T-cell (primary cell): ENCODE data around the gene ZBTB7A. TPM values are rescaled to one million over a fixed set of nuclear protein-coding genes. Genes with fewer than 3 reads are reported as not detected.

Source experiments
- ATAC-seq, 4 experiments: fragments of 200-7000 bp in 3 of 4; fragments of 150-1000 bp in 1 of 4; cut with Tn5 transposase; replicated peaks in 1 of 4; 1 replicate in 3 of 4; 2 replicates in 1 of 4; pipeline ENCODE4 v1.10.0; 2021; ENCODE audit warnings: moderate library complexity in 3 of 4, mild to moderate bottlenecking in 2 of 4, moderate number of reproducible peaks in 1 of 4
- CTCF ChIA-PET, 2 donors: fragments of 300-600 bp; sonication (Branson Sonifier 250); formaldehyde crosslinking; loops; one replicate each; lab custom pipeline; 2022; ENCODE audit warnings: antibody characterized with exemption in 2 of 2; lab: Charles Lee
- POLR2A ChIA-PET, 2 donors: fragments of 300-600 bp; sonication (Branson Sonifier 250); formaldehyde crosslinking; loops; one replicate each; lab custom pipeline; 2022; ENCODE audit warnings: antibody characterized with exemption in 2 of 2; lab: Charles Lee
- DNase-seq, 35 experiments: peaks; one replicate each; pipeline versions ENCODE4 v3.0.0 to v3.0.0-alpha.2; 2013 to 2023
- H3K27ac ChIP-seq: one replicate; pipeline ENCODE4 v1.5.1; 2013; ENCODE audit warnings: low read length
- H3K27me3 ChIP-seq, 2 experiments: replicated peaks in 1 of 2; 1 replicate in 1 of 2; 2 replicates in 1 of 2; pipeline versions ENCODE4 v1.6.1 to v1.7.0; 2013; ENCODE audit warnings: low read length in 1 of 2, mixed read lengths in 1 of 2; ENCODE audit not compliant: control insufficient read depth in 2 of 2, insufficient read depth in 2 of 2; ENCODE audit errors: extremely low read depth in 1 of 2
- H3K36me3 ChIP-seq, 2 donors: 1 replicate in 1 of 2; 2 replicates in 1 of 2; pipeline versions ENCODE4 v1.6.1 to v1.7.0; 2013; ENCODE audit warnings: low read length in 1 of 2; ENCODE audit not compliant: control insufficient read depth in 2 of 2, insufficient read depth in 1 of 2; ENCODE audit errors: extremely low read depth in 1 of 2
- H3K4me1 ChIP-seq, 2 experiments: 1 replicate in 1 of 2; 2 replicates in 1 of 2; pipeline versions ENCODE4 v1.6.1 to v1.7.0; 2013; ENCODE audit warnings: low read length in 2 of 2, mixed read lengths in 1 of 2; ENCODE audit not compliant: insufficient read depth in 2 of 2, control insufficient read depth in 1 of 2; ENCODE audit errors: extremely low read depth in 1 of 2
- H3K4me3 ChIP-seq, 2 donors: 1 replicate in 1 of 2; 2 replicates in 1 of 2; pipeline versions ENCODE4 v1.5.1 to v1.7.0; 2013; ENCODE audit warnings: mild to moderate bottlenecking in 2 of 2, low read length in 1 of 2, moderate library complexity in 1 of 2; ENCODE audit not compliant: control insufficient read depth in 1 of 2; ENCODE audit errors: extremely low read depth in 1 of 2
- H3K9me3 ChIP-seq: 2 replicates; pipeline ENCODE4 v1.7.0; 2013
- H3K27ac Mint-ChIP-seq, 2 donors: one replicate each; pipeline ENCODE4 v1.8.0; 2020 to 2021; ENCODE audit warnings: mild to moderate bottlenecking in 2 of 2, mixed read lengths in 2 of 2
- H3K27me3 Mint-ChIP-seq, 2 donors: one replicate each; pipeline ENCODE4 v1.8.0; 2021 to 2022; ENCODE audit warnings: mixed read lengths in 2 of 2
- H3K36me3 Mint-ChIP-seq: one replicate; pipeline ENCODE4 v1.8.0; 2021; ENCODE audit warnings: mixed read lengths
- H3K4me1 Mint-ChIP-seq, 3 donors: one replicate each; pipeline ENCODE4 v1.8.0; 2020 to 2022; ENCODE audit warnings: mixed read lengths in 3 of 3, mild to moderate bottlenecking in 1 of 3
- H3K4me3 Mint-ChIP-seq, 3 donors: one replicate each; pipeline ENCODE4 v1.8.0; 2020 to 2022; ENCODE audit warnings: mild to moderate bottlenecking in 3 of 3, mixed read lengths in 3 of 3, moderate library complexity in 3 of 3
- H3K9me3 Mint-ChIP-seq, 3 donors: one replicate each; pipeline ENCODE4 v1.8.0; 2020 to 2022; ENCODE audit warnings: mixed read lengths in 3 of 3
- WGBS: methylation state at CpG from one replicate; pipeline ENCODE4 v1.1.5; 2013; ENCODE audit warnings: missing lambda C conversion rate; ENCODE audit not compliant: insufficient coverage; 5-methylcytosine and 5-hydroxymethylcytosine counted together
- total RNA-seq, 35 experiments: library from RNA in 6 of 35; stranded (reverse) in 6 of 35; fragments of 120-200 nt in 1 of 35; gene quantifications; one replicate each; pipeline versions ENCODE4 v1.2.1 to v1.2.4 and lab custom pipeline; 2013 to 2026

ZBTB7A gene
- total RNA-seq, 5 donors from 2014 or later (not counting 1 experiment from before 2014, with no cell fraction given) = 43.6 to 85.7 (median 81.8) TPM

DNA sequence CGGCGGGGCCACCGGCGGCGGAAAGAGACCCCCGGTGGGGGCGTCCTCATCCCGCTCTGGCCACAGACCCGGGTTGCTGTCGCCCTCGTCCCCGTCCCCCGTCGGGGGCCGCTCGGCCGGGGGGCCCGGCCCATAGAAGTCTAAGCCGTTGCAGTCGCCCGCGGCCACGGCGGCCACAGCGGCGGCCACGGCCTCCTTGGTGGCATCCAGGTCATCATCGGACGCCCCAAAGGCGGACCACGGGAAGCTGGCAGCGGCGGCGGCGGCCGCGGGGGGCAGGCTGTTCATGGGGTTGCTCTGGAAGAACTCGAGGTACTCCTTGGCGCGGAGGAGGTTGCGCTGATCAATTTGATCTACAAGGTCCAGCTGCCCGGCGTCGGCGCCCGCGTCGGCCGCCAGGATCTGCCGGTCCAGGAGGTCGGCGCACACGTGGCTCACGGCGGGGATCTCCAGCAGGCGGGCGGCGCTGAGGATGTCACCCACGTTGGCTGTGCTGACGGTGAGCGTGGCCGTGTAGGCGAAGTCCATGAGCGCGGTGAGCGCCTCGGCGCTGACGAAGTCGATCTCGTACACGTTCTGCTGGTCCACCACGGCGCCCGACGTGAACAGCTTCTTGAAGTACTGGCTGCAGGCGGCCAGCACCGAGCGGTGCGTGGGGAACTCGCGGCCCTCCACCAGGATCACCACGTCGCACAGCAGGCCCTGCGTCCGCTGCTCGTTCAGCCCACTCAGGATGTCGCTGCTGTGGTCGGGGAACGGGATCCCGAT is 12.1 kb downstream of the ZBTB7A start:
- Mint-ChIP-seq H3K4me1 (peaks cover 39 to 49% (median 43%) of the 10 kb centered on the region in 3 donors), H3K27ac (no peak overlapping the region), H3K4me3 (no peak overlapping the region), H3K27me3 (no peaks in the 10 kb centered on the region), H3K36me3 (peaks cover 33% of the 10 kb centered on the region), H3K9me3 (no peaks in the 10 kb centered on the region)
- ATAC-seq = no peak
- Histone ChIP-seq H3K4me1 (peaks cover 0 to 68% of the 10 kb centered on the region in 2 experiments), H3K4me3 (no peak overlapping the region), H3K36me3 (peaks cover 32 to 48% of the 10 kb centered on the region in 2 donors), H3K9me3 (no peaks in the 10 kb centered on the region), H3K27me3 (no peaks in the 10 kb centered on the region), H3K27ac (no peak overlapping the region)
- 98% methylated on average over 91 of the region's 91 CpGs for WGBS
- CTCF ChIA-PET = no interaction called here
- POLR2A ChIA-PET = no interaction called here
- DNase-seq = no peak

DNA sequence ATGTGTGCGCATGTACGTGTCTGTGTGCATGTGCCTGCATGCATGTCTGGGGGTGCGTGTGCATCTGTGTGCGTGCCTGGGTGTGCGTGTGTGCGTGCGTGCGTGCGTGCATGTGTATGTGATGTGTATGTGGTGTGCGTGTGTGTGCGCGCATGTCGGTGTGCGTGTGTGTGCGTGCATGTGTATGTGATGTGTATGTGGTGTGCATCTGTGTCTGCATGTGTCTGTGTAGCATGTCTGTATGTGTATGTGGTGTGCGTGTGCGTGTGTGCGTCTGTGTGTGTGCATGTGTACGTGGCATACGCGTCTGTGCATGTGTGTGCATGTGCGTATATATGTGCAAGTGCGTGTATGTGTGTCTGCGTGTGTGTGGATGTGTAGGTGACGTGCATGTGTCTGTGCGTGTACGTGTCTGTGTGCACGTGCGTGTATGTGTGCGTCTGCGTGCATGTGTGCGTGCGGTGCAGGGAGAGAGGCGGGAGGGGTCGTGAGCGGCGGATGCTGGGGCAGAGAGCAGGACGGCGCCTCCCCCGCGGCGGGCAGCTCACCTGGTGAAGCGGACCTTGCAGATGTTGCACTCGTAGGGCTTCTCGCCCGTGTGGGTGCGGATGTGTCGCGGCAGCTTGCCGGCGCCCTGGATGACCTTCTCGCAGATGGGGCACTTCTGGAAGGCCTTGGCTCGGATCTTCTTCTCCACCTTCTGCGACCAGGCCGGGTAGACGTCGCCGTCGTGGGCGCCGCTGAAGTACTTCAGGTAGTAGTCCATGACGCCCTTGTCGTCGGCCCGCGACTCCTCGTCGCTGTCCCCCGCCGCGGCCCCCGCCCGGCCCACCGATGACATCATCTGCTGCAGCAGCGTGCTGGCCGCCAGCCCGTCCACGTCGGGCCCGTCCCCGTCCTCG is 13.0 kb downstream of the ZBTB7A start:
- H3K4me3 Mint-ChIP-seq = no peak overlapping the region
- Histone ChIP-seq H3K4me1 (peaks cover 0 to 64% of the 10 kb centered on the region in 2 experiments), H3K36me3 (peaks cover 36 to 53% of the 10 kb centered on the region in 2 donors), H3K27ac (no peak overlapping the region), H3K27me3 (no peaks in the 10 kb centered on the region), H3K4me3 (no peak overlapping the region), H3K9me3 (no peaks in the 10 kb centered on the region)
- H3K4me1 Mint-ChIP-seq = peaks cover 45 to 49% (median 46%) of the 10 kb centered on the region in 3 donors
- DNase-seq = no peak
- no peak for ATAC-seq
- H3K36me3 Mint-ChIP-seq = peaks cover 34% of the 10 kb centered on the region
- no peaks in the 10 kb centered on the region for H3K9me3 Mint-ChIP-seq
- WGBS = 93% methylated on average over 81 of the region's 82 CpGs
- H3K27ac Mint-ChIP-seq = no peak overlapping the region
- ChIA-PET CTCF (no interaction called here), POLR2A (no interaction called here)
- H3K27me3 Mint-ChIP-seq = no peaks in the 10 kb centered on the region

DNA sequence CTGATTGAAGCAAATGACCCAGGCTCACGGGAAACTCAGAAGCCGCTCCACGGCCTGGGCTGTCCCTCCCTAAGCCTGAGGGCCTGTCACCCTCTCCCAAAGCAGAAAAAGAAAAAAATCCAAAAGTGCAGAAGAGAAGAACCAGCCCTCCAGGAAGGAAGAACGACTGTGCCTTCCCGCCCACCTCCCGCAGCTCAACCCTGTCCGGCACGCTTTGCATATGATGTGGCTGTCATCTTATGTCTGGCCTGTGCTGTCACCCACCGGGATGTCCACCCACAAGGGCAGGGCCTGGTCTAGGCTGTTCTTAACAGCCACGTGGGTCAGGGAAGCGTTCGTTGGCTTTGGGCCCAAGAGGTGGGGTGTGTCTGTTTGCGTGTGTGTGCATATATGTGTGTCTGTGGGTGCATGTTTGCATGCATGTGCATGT is 13.7 kb downstream of the ZBTB7A start:
- H3K27ac ChIP-seq = no peak overlapping the region
- DNase-seq (no peak), ATAC-seq (no peak)
- peaks cover 0 to 61% of the 10 kb centered on the region in 2 experiments for H3K4me1 ChIP-seq
- ChIA-PET CTCF (no interaction called here), POLR2A (no interaction called here)
- peaks cover 34% of the 10 kb centered on the region for H3K36me3 Mint-ChIP-seq
- H3K9me3 ChIP-seq = no peaks in the 10 kb centered on the region
- 67% methylated on average over 13 of the region's 13 CpGs for WGBS
- no peaks in the 10 kb centered on the region for H3K27me3 Mint-ChIP-seq
- H3K4me3 Mint-ChIP-seq = peak overlapping the region in 1 of 3 donors; percentile 6
- no peaks in the 10 kb centered on the region for H3K27me3 ChIP-seq
- H3K9me3 Mint-ChIP-seq = no peaks in the 10 kb centered on the region
- no peak overlapping the region for H3K4me3 ChIP-seq
- peaks cover 44 to 49% (median 45%) of the 10 kb centered on the region in 3 donors for H3K4me1 Mint-ChIP-seq
- peak overlapping the region; percentile 48 to 52 for H3K27ac Mint-ChIP-seq
- peaks cover 36 to 59% of the 10 kb centered on the region in 2 donors for H3K36me3 ChIP-seq

DNA sequence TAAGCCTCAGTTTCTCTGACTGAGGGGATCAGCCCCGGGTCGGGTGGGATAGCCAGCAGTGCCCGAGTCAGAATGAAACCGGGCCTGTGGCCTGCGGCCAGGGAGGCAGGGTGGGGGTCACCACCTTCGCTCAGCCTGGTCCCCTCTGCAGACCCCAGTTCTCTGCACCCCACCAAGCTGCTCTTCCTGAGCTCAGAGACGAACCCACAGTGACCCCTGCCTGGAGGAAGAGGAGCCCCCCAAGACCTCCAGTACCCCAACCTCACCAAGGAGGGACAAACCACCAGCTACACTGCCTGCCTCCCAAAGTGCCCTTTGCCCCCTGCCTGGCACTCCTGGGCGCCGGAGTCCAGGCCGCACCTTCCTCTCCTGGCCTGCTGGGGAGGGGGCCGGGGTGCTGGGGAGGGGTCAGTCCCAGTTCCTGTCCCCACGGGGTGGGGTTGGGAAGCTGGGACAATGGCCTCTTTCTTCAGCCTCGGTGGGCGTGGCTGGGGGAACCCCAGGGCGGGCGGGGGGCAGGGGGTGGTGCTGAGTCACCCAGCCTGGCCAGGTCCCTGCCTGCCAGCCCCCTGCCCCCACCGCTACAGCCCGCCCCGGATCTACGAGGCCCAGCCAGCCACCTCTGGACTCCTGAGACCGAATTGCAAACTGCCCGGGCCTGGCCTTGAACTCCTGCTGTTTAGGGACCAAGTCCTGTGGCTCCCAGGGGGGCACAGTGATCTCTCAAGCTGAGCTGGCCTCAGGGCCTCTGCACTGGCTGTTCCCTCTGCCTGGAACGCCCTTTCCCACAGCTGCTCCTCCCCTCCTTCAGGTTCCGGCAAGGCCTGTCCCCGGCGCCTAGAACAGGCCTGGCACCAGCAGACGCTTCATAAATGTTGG is 14.3 kb downstream of the ZBTB7A start:
- Mint-ChIP-seq H3K9me3 (no peaks in the 10 kb centered on the region), H3K4me1 (peaks cover 38 to 43% (median 39%) of the 10 kb centered on the region in 3 donors), H3K27ac (peak overlapping the region; percentile 48 to 52), H3K4me3 (no peak overlapping the region), H3K36me3 (peaks cover 34% of the 10 kb centered on the region), H3K27me3 (no peaks in the 10 kb centered on the region)
- WGBS = 78% methylated on average over 21 of the region's 27 CpGs
- POLR2A ChIA-PET = no interaction called here
- DNase-seq (peak in 1 of 35 experiments; percentile 32), ATAC-seq (no peak)
- CTCF ChIA-PET = interaction anchor here in 1 of 2 donors (0.7 kb wide), 1 partner anchor 289 kb away, joined by 5 read pairs; no protein-coding TSS in a partner anchor
- Histone ChIP-seq H3K4me1 (peaks cover 0 to 55% of the 10 kb centered on the region in 2 experiments), H3K27ac (no peak overlapping the region), H3K4me3 (no peak overlapping the region), H3K27me3 (no peaks in the 10 kb centered on the region), H3K9me3 (no peaks in the 10 kb centered on the region), H3K36me3 (peaks cover 36 to 61% of the 10 kb centered on the region in 2 donors)

DNA sequence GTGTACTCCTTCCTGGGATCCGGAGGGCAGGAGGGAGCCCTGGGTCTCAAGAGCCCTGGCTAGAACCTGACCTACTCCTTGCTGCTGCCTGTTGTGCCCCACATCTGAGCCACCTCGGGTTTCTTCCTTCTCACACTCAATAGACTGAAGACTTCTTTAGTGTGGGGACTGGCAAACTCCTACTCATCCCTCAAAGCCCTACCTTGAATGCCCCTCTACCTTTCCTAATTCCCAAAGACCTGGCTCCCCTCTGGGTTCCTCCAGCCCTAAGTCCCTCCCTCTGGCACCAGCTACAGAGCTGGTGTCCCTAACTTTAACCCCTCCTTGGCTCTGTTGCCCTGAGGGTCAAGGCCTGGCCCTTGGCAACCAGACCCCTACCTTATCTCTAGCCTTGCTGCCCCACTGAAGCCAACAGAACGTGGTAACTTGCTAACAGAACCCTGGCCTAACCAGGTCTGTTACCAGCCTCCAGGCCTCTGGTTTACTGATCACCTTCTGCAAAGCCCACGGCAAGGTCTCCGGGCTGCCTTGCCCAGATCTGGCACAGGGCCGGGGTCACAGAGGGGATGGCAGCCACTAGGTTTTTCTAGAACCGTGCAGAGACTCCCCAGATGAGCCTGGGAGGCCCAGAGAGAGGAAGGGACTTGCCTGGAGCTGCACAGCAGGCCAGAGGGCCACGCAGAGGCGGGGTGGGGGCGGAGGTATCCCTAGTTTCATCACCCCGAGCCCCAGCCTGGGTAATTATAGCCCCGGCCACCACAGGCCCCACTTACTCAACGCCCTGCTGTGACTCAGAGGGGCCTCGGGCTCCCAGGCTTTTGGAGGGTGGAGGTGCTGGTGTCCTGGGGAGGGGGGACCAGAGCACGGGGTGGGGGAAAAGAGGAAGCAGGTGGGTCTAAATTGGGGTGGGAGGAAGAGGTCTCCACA is 15.3 kb downstream of the ZBTB7A start:
- Histone ChIP-seq H3K27me3 (no peaks in the 10 kb centered on the region), H3K4me3 (no peak overlapping the region), H3K9me3 (no peaks in the 10 kb centered on the region), H3K36me3 (peaks cover 36 to 60% of the 10 kb centered on the region in 2 donors), H3K4me1 (peaks cover 0 to 60% of the 10 kb centered on the region in 2 experiments), H3K27ac (peak overlapping the region; percentile 2)
- WGBS = 87% methylated on average over 5 of the region's 15 CpGs
- ChIA-PET POLR2A (no interaction called here), CTCF (interaction anchor here in 1 of 2 donors (0.7 kb wide), 1 partner anchor 288 kb away, joined by 5 read pairs; no protein-coding TSS in a partner anchor)
- DNase-seq (peak in 1 of 35 experiments; percentile 35), ATAC-seq (no peak)
- H3K27me3 Mint-ChIP-seq = no peaks in the 10 kb centered on the region
- peaks cover 39 to 45% (median 40%) of the 10 kb centered on the region in 3 donors for H3K4me1 Mint-ChIP-seq
- peak overlapping the region; percentile 49 to 73 for H3K27ac Mint-ChIP-seq
- no peak overlapping the region for H3K4me3 Mint-ChIP-seq
- H3K9me3 Mint-ChIP-seq = no peaks in the 10 kb centered on the region
- peaks cover 34% of the 10 kb centered on the region for H3K36me3 Mint-ChIP-seq
